ENCODE results near the gene CORIN.

Gene CORIN

GRCh38 chr4:47733302-47734175 is 104.3 kb downstream of the CORIN start:
- Histone ChIP-seq H3K27me3 (ENCODE audit: low read length) (no peaks in the 10 kb centered on the region), H3K36me3 (ENCODE audit: low read length) (no peaks in the 10 kb centered on the region), H3F3A (ENCODE audit: insufficient read depth) (no peaks in the 10 kb centered on the region), H3K9me2 (replicated peaks; ENCODE audit: insufficient read depth, low read length) (no peaks in the 10 kb centered on the region), H4K20me1 (ENCODE audit: low read depth, low read length) (no peaks in the 10 kb centered on the region), H3K4me2 (ENCODE audit: low read depth, low read length, poor library complexity, severe bottlenecking) (no peak overlapping the region), H2AFZ (ENCODE audit: low read depth, low read length, severe bottlenecking) (no peak overlapping the region), H3K27ac (ENCODE audit: low read depth, low read length) (no peak overlapping the region), H3K79me2 (ENCODE audit: insufficient read depth, low read length) (no peaks in the 10 kb centered on the region), H3K9ac (ENCODE audit: low read length) (no peak overlapping the region), H3K4me3 (ENCODE audit: insufficient read depth, low read length, poor library complexity, severe bottlenecking) (no peak overlapping the region), H3K9me3 (ENCODE audit: insufficient read depth, low read length) (no peaks in the 10 kb centered on the region)
- TF ChIP-seq CTCF (IDR thresholded peaks at IDR 0.05; ENCODE audit: insufficient read depth, low read length, poor library complexity, severe bottlenecking) (no peak), EZH2phosphoT487 (conservative IDR thresholded peaks at IDR 0.05; ENCODE audit: low read length) (no peak)

DNA sequence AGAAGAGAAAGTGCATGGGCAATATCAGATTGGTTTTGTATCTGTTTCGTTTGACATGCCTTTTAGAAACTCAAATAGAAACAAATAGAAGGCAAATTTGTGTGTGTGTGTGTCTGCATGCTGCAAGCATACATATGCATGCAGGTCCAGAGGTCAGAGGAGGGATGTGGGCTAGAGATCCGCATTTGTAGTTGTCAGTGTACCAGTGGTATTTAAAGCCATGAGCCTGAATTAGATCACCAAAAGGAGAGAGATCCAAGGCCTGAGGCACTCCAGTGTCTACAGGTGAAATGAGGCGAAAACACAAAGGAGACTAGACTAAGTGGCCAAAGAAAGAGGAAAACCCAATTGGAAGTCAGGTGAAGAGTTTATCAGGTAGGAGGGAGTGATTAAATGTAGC is 106.7 kb downstream of the CORIN start:
- no peak overlapping the region for H3K4me3 ChIP-seq (ENCODE audit: insufficient read depth, low read length, poor library complexity, severe bottlenecking)
- H3K9me3 ChIP-seq (ENCODE audit: insufficient read depth, low read length), result no peaks in the 10 kb centered on the region
- H3K27ac ChIP-seq (ENCODE audit: low read depth, low read length), result no peak overlapping the region
- H3K27me3 ChIP-seq (ENCODE audit: low read length), result no peaks in the 10 kb centered on the region
- H3K79me2 ChIP-seq (ENCODE audit: insufficient read depth, low read length), result no peaks in the 10 kb centered on the region
- H3K4me2 ChIP-seq (ENCODE audit: low read depth, low read length, poor library complexity, severe bottlenecking), result no peak overlapping the region
- H4K20me1 ChIP-seq (ENCODE audit: low read depth, low read length), result no peaks in the 10 kb centered on the region
- no peak overlapping the region for H3K9ac ChIP-seq (ENCODE audit: low read length)
- no peaks in the 10 kb centered on the region for H3K9me2 ChIP-seq (replicated peaks; ENCODE audit: insufficient read depth, low read length)
- TF ChIP-seq EZH2phosphoT487 (conservative IDR thresholded peaks at IDR 0.05; ENCODE audit: low read length), result no peak
- no peak for TF ChIP-seq CTCF (IDR thresholded peaks at IDR 0.05; ENCODE audit: insufficient read depth, low read length, poor library complexity, severe bottlenecking)
- H2AFZ ChIP-seq (ENCODE audit: low read depth, low read length, severe bottlenecking), result no peak overlapping the region
- H3F3A ChIP-seq (ENCODE audit: insufficient read depth), result no peaks in the 10 kb centered on the region
- H3K36me3 ChIP-seq (ENCODE audit: low read length), result no peaks in the 10 kb centered on the region

GRCh38 chr4:47729131-47729680 is 108.7 kb downstream of the CORIN start:
- H3K9me2 ChIP-seq (replicated peaks; ENCODE audit: insufficient read depth, low read length), result no peaks in the 10 kb centered on the region
- no peak overlapping the region for H3K9ac ChIP-seq (ENCODE audit: low read length)
- TF ChIP-seq EZH2phosphoT487 (conservative IDR thresholded peaks at IDR 0.05; ENCODE audit: low read length), result no peak
- TF ChIP-seq CTCF (IDR thresholded peaks at IDR 0.05; ENCODE audit: insufficient read depth, low read length, poor library complexity, severe bottlenecking), result no peak
- H3K4me3 ChIP-seq (ENCODE audit: insufficient read depth, low read length, poor library complexity, severe bottlenecking), result no peak overlapping the region
- no peaks in the 10 kb centered on the region for H4K20me1 ChIP-seq (ENCODE audit: low read depth, low read length)
- no peak overlapping the region for H3K4me2 ChIP-seq (ENCODE audit: low read depth, low read length, poor library complexity, severe bottlenecking)
- H3F3A ChIP-seq (ENCODE audit: insufficient read depth), result no peaks in the 10 kb centered on the region
- H3K36me3 ChIP-seq (ENCODE audit: low read length), result no peaks in the 10 kb centered on the region
- no peak overlapping the region for H2AFZ ChIP-seq (ENCODE audit: low read depth, low read length, severe bottlenecking)
- H3K79me2 ChIP-seq (ENCODE audit: insufficient read depth, low read length), result no peaks in the 10 kb centered on the region
- no peak overlapping the region for H3K27ac ChIP-seq (ENCODE audit: low read depth, low read length)
- H3K27me3 ChIP-seq (ENCODE audit: low read length), result no peaks in the 10 kb centered on the region
- no peaks in the 10 kb centered on the region for H3K9me3 ChIP-seq (ENCODE audit: insufficient read depth, low read length)
